Fibroblast of lung (primary cell): ENCODE results near the gene WDR88. TPM values are rescaled to one million over a fixed set of nuclear protein-coding genes. Genes with fewer than 3 reads are reported as not detected.

Source experiments
- DNase-seq, 2 donors: peaks; one replicate each; pipeline versions ENCODE4 v3.0.0 to v3.0.0-alpha.2; 2010; ENCODE audit warnings: low read depth in 2 of 2
- H2AFZ ChIP-seq: 2 replicates; pipeline ENCODE4 v1.5.1; 2012; ENCODE audit warnings: low read length, control low read depth, inconsistent platforms
- H3K27ac ChIP-seq: 2 replicates; pipeline ENCODE4 v1.5.1; 2011; ENCODE audit warnings: low read length, control low read depth; ENCODE audit not compliant: insufficient read depth
- H3K27me3 ChIP-seq: 2 replicates; pipeline ENCODE4 v1.5.1; 2011; ENCODE audit warnings: mild to moderate bottlenecking, low read length; ENCODE audit not compliant: control insufficient read depth, insufficient read depth
- H3K36me3 ChIP-seq: 2 replicates; pipeline ENCODE4 v1.5.1; 2011; ENCODE audit warnings: low read length; ENCODE audit not compliant: control insufficient read depth, insufficient read depth
- H3K4me1 ChIP-seq: 2 replicates; pipeline ENCODE4 v1.5.1; 2011; ENCODE audit warnings: low read length; ENCODE audit not compliant: control insufficient read depth, insufficient read depth; ENCODE audit errors: extremely low read depth
- H3K4me2 ChIP-seq: 2 replicates; pipeline ENCODE4 v1.5.1; 2011; ENCODE audit warnings: low read length, control low read depth; ENCODE audit not compliant: insufficient read depth; ENCODE audit errors: extremely low read depth
- H3K4me3 ChIP-seq, 4 experiments: fragments of 200-600 bp in 1 of 4; sonication (generic) in 1 of 4; replicated peaks in 1 of 4; 2 replicates each; pipeline ENCODE4 v1.5.1; 2011 to 2016; ENCODE audit warnings: low read length in 4 of 4, low read depth in 3 of 4, mild to moderate bottlenecking in 3 of 4, control low read depth in 2 of 4, inconsistent platforms in 1 of 4, mixed read lengths in 1 of 4; ENCODE audit not compliant: insufficient read depth in 1 of 4; ENCODE audit errors: control extremely low read depth in 1 of 4
- H3K79me2 ChIP-seq: 2 replicates; pipeline ENCODE4 v1.5.1; 2012; ENCODE audit warnings: mild to moderate bottlenecking, low read length, inconsistent platforms; ENCODE audit not compliant: control insufficient read depth, insufficient read depth
- H3K9ac ChIP-seq: 2 replicates; pipeline ENCODE4 v1.5.1; 2011; ENCODE audit warnings: mild to moderate bottlenecking, low read length, control low read depth; ENCODE audit not compliant: insufficient read depth
- H3K9me3 ChIP-seq: 2 replicates; pipeline ENCODE4 v1.5.1; 2012; ENCODE audit warnings: low read depth, low read length; ENCODE audit not compliant: control insufficient read depth, insufficient read depth
- H4K20me1 ChIP-seq: 2 replicates; pipeline ENCODE4 v1.5.1; 2011; ENCODE audit warnings: low read length; ENCODE audit not compliant: control insufficient read depth, insufficient read depth; ENCODE audit errors: extremely low read depth
- CTCF ChIP-seq, 2 donors: IDR thresholded peaks in 1 of 2; conservative IDR thresholded peaks in 1 of 2; 1 replicate in 1 of 2; 2 replicates in 1 of 2; pipeline ENCODE4 v1.5.1; 2011 to 2012; ENCODE audit warnings: low read length in 2 of 2, control low read depth in 1 of 2, inconsistent platforms in 1 of 2, low read depth in 1 of 2, mild to moderate bottlenecking in 1 of 2
- EZH2 ChIP-seq: IDR thresholded peaks from 2 replicates; pipeline ENCODE4 v1.5.1; 2012; ENCODE audit warnings: low read length, control low read depth, mild to moderate bottlenecking; ENCODE audit errors: missing control alignments
- polyA plus RNA-seq, 2 donors: library from polyadenylated mRNA; depleted of rRNA in 1 of 2; stranded (reverse) in 1 of 2; unstranded in 1 of 2; fragments of >200 nt; gene quantifications; 2 replicates each; pipeline ENCODE4 v1.2.1, GENCODE V29; 2011 to 2012; ENCODE audit warnings: missing spikeins in 1 of 2
- total RNA-seq: library from RNA; depleted of rRNA; stranded (reverse); fragments of >200 nt; gene quantifications from 2 replicates; pipeline ENCODE4 v1.2.1, GENCODE V29; 2014

The WDR88 gene
- total and polyA plus RNA-seq, 2 donors (not counting 1 experiment from before 2014, with no cell fraction given), result not detected

DNA sequence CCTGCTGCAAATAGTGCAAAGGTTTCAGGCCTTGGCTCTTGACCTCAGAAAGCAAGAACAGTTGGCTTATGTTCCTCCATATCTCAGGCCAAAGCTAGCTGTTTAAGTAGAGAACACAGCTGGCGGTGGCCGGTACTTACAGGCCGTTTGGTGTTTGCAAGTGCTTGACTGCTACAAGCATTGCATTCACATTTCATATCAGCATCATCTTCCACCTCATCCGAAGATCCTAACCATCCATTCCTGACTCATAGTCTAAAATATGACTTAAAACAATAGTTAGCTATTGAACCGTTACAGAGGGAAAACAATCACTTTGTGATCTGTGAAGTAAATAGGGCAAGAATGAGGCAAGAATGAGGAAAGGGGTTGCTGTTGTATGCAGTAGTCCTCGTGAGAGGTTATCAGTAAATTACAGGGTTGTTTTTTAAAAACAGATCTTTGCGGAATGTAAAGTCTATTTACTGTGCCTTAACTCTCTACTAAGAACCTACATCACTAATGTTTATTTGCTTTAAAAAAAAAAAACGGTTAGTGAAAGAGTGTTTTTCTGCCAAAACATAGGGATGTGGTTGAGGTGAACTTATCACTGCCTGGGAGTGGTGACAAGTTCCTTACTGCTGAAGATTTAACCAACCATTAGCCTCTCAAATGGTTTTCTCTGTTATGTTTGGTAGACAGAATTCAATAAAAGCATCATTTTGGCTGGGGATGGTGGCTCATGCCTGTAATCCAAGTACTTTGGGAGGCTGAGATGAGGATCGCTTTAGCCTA, 21.6 kb upstream of the WDR88 start:
- H2AFZ ChIP-seq, result no peak overlapping the region
- H3K27ac ChIP-seq, result no peak overlapping the region
- H3K27me3 ChIP-seq, result no peaks in the 10 kb centered on the region
- H3K79me2 ChIP-seq, result no peaks in the 10 kb centered on the region
- H4K20me1 ChIP-seq, result no peaks in the 10 kb centered on the region
- H3K9ac ChIP-seq, result no peak overlapping the region
- no peaks in the 10 kb centered on the region for H3K9me3 ChIP-seq
- H3K36me3 ChIP-seq, result peaks cover 6% of the 10 kb centered on the region
- no peak overlapping the region for H3K4me3 ChIP-seq
- H3K4me2 ChIP-seq, result no peak overlapping the region
- TF ChIP-seq CTCF (conservative IDR thresholded peaks at IDR 0.05 in 1 of 2, IDR thresholded peaks at IDR 0.05 in 1 of 2; ENCODE audit: low read depth in 1 of 2, low read length in 2 of 2), result no peak
- no peak for TF ChIP-seq EZH2
- peak; percentile 71 to 81 for DNase-seq
- H3K4me1 ChIP-seq, result no peaks in the 10 kb centered on the region

- no peak for DNase-seq
- no peak overlapping the region for H3K4me2 ChIP-seq
- H3K36me3 ChIP-seq, result peaks cover 4% of the 10 kb centered on the region
- no peaks in the 10 kb centered on the region for H3K27me3 ChIP-seq
- no peak overlapping the region for H3K9ac ChIP-seq
- no peak overlapping the region for H2AFZ ChIP-seq
- no peaks in the 10 kb centered on the region for H4K20me1 ChIP-seq
- no peaks in the 10 kb centered on the region for H3K9me3 ChIP-seq
- no peaks in the 10 kb centered on the region for H3K4me1 ChIP-seq
- H3K27ac ChIP-seq, result no peak overlapping the region
- TF ChIP-seq EZH2 (no peak), CTCF (conservative IDR thresholded peaks at IDR 0.05 in 1 of 2, IDR thresholded peaks at IDR 0.05 in 1 of 2; ENCODE audit: low read depth in 1 of 2, low read length in 2 of 2) (no peak)
- no peak overlapping the region for H3K4me3 ChIP-seq
- no peaks in the 10 kb centered on the region for H3K79me2 ChIP-seq
Measured at GRCh38 chr19:33111587-33111986, 20.3 kb upstream of the WDR88 start.

DNA sequence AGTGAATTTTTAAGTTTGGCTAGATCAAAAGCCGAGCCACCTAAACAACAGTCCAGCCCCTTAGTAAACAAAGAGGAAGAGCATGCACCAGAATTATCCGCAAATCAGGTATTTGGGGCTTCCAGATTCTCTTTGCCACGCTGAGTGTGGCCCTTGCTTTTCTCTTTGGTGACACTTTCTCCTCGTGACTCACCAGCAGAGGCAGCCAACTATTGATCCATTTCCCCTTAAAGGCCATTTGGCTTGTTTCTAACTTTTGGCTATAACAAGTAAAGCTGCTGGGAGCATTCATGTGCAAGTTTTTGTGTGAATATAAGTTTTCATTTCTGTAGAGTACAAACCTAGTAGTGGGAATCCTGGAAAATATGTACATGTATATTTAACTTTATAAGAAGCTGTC, 17.6 kb upstream of the WDR88 start:
- no peaks in the 10 kb centered on the region for H3K27me3 ChIP-seq
- H2AFZ ChIP-seq, result no peak overlapping the region
- H3K9ac ChIP-seq, result no peak overlapping the region
- no peak overlapping the region for H3K4me2 ChIP-seq
- no peaks in the 10 kb centered on the region for H3K9me3 ChIP-seq
- no peaks in the 10 kb centered on the region for H3K4me1 ChIP-seq
- TF ChIP-seq CTCF (conservative IDR thresholded peaks at IDR 0.05 in 1 of 2, IDR thresholded peaks at IDR 0.05 in 1 of 2; ENCODE audit: low read depth in 1 of 2, low read length in 2 of 2) (no peak), EZH2 (no peak)
- H3K4me3 ChIP-seq, result no peak overlapping the region
- H3K27ac ChIP-seq, result no peak overlapping the region
- H3K36me3 ChIP-seq, result peaks cover 9% of the 10 kb centered on the region
- no peaks in the 10 kb centered on the region for H4K20me1 ChIP-seq
- no peak for DNase-seq
- H3K79me2 ChIP-seq, result no peaks in the 10 kb centered on the region
